ENCODE results near the gene PCDH15. TPM values are rescaled to one million over a fixed set of nuclear protein-coding genes. Genes with fewer than 3 reads are reported as not detected.

The PCDH15 gene
- total and polyA plus RNA-seq, 9 of the 15 experiments (the other 6 are each of a cell fraction or from before 2014, with no cell fraction given) = not detected

- TF ChIP-seq ZNF518B (CRISPR knock-in tag; IDR thresholded peaks at IDR 0.05) (no peak), FOXJ2 (tag; IDR thresholded peaks at IDR 0.05) (no peak), PURB (CRISPR knock-in tag; IDR thresholded peaks at IDR 0.05; ENCODE audit: low read depth) (no peak), ZNF253 (CRISPR knock-in tag; conservative IDR thresholded peaks at IDR 0.05) (no peak), FOXA3 (CRISPR knock-in tag; conservative IDR thresholded peaks at IDR 0.05 in 1 of 2, IDR thresholded peaks at IDR 0.05 in 1 of 2) (no peak), GTF2B (IDR thresholded peaks at IDR 0.05; ENCODE audit: extremely low read depth, insufficient read length) (no peak), TSC22D4 (tag; IDR thresholded peaks at IDR 0.05) (no peak), BHLHE40 (IDR thresholded peaks at IDR 0.05; ENCODE audit: low read length) (no peak)
These were observed 119.9 kb downstream of the PCDH15 start (continued) for GRCh38 chr10:54681136-54681535.

Data from K562 (cell line).